Measurements from ENCODE around the gene TRAF5. TPM values are rescaled to one million over a fixed set of nuclear protein-coding genes. Genes with fewer than 3 reads are reported as not detected.
"Not testable (repeated sequence)": the region's sequence is repeated elsewhere in the genome, so short reads cannot be mapped to it uniquely, and the experiment has no call there.

Gene TRAF5
- total and polyA plus RNA-seq, 4 donors, result 4.3 to 25.9 (median 6.5) TPM

DNA sequence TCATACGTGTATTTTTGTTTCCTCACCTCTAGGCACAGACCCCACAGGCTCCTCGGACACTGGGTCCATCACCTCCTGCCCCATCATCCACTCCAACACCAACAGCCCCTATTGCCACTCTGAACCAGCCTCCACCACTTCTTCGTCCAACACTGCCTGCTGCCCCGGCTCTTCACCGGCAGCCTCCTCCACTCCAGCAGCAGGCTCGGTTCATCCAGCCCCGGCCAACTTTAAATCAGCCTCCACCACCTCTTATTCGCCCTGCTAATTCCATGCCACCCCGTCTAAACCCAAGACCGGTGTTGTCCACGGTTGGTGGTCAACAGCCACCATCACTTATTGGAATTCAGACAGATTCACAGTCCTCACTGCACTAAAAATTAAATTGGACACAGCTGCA lies 13.2 kb upstream of the TRAF5 start:
- Histone ChIP-seq H3K9ac (ENCODE audit: insufficient read depth in 1 of 2, low read length in 2 of 2) (no peak overlapping the region), H3K36me3 (ENCODE audit: control insufficient read depth in 4 of 4, insufficient read depth in 4 of 4, low read length in 4 of 4) (peaks cover 11 to 31% (median 22%) of the 10 kb centered on the region in 4 donors), H3K27me3 (ENCODE audit: control insufficient read depth in 3 of 3, insufficient read depth in 3 of 3, low read length in 2 of 3) (no peaks in the 10 kb centered on the region), H3K4me3 (no peak overlapping the region), H3K9me3 (ENCODE audit: control insufficient read depth in 4 of 4, insufficient read depth in 3 of 4, low read length in 3 of 4) (no peaks in the 10 kb centered on the region), H3K4me1 (ENCODE audit: control insufficient read depth in 5 of 5, insufficient read depth in 5 of 5, low read length in 5 of 5) (peaks cover 0 to 1% (median 0%) of the 10 kb centered on the region in 5 donors), H3K27ac (ENCODE audit: low read depth in 1 of 2, low read length in 1 of 2) (no peak overlapping the region)
- TF ChIP-seq, protein P1, sequence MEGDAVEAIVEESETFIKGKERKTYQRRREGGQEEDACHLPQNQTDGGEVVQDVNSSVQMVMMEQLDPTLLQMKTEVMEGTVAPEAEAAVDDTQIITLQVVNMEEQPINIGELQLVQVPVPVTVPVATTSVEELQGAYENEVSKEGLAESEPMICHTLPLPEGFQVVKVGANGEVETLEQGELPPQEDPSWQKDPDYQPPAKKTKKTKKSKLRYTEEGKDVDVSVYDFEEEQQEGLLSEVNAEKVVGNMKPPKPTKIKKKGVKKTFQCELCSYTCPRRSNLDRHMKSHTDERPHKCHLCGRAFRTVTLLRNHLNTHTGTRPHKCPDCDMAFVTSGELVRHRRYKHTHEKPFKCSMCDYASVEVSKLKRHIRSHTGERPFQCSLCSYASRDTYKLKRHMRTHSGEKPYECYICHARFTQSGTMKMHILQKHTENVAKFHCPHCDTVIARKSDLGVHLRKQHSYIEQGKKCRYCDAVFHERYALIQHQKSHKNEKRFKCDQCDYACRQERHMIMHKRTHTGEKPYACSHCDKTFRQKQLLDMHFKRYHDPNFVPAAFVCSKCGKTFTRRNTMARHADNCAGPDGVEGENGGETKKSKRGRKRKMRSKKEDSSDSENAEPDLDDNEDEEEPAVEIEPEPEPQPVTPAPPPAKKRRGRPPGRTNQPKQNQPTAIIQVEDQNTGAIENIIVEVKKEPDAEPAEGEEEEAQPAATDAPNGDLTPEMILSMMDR (IDR thresholded peaks at IDR 0.05; ENCODE audit: control extremely low read depth, extremely low read depth), result no peak
- ATAC-seq (ENCODE audit: insufficient read depth, low FRiP score) (no peak), DNase-seq (no peak)
- 95 to 96% methylated on average over 11 of the region's 11 CpGs for WGBS, 2 donors

DNA sequence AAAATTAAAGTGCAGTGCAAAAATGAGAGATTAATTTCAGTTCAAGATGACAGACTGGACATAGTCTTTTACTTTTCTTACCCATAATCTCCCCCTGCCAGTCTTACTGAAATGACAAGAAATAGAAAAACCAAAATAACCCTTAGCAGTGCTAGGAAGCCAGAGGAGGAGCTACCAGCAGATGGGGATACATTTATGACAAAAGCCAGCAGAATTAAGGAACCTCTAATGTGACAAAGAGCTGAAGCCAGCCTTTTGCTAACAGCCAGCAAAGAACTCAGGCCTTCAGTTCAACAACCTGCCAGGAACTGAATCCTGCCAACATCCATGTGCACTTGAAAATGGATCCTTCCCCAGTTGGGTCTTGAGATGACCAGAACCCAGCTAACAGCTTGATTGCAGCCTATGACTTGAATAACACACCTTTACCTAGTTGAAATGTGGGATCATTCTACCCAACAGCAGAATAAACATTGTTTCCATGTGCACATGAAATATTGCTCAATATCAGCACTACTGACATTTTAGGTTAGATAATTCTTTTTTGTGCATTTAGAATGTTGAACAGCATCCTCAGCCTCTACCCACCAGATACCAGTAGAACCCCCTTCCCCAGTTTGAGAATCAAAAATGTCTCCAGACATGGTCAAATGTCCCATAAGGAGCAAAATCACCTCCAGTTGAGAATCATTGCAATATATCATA lies 7.9 kb upstream of the TRAF5 start:
- Histone ChIP-seq H3K4me1 (ENCODE audit: control insufficient read depth in 5 of 5, insufficient read depth in 5 of 5, low read length in 5 of 5) (no peaks in the 10 kb centered on the region), H3K27me3 (ENCODE audit: control insufficient read depth in 3 of 3, insufficient read depth in 3 of 3, low read length in 2 of 3) (peaks cover 0 to 6% (median 0%) of the 10 kb centered on the region in 3 donors), H3K9me3 (ENCODE audit: control insufficient read depth in 4 of 4, insufficient read depth in 3 of 4, low read length in 3 of 4) (no peaks in the 10 kb centered on the region), H3K27ac (ENCODE audit: low read depth in 1 of 2, low read length in 1 of 2) (no peak overlapping the region), H3K9ac (ENCODE audit: insufficient read depth in 1 of 2, low read length in 2 of 2) (no peak overlapping the region), H3K36me3 (ENCODE audit: control insufficient read depth in 4 of 4, insufficient read depth in 4 of 4, low read length in 4 of 4) (peaks cover 0 to 8% (median 3%) of the 10 kb centered on the region in 4 donors), H3K4me3 (no peak overlapping the region)
- peak in 1 of 3 donors; percentile 15 for DNase-seq
- TF ChIP-seq, protein P1 (IDR thresholded peaks at IDR 0.05; ENCODE audit: control extremely low read depth, extremely low read depth), result no peak
- ATAC-seq (ENCODE audit: insufficient read depth, low FRiP score), result no peak

DNA sequence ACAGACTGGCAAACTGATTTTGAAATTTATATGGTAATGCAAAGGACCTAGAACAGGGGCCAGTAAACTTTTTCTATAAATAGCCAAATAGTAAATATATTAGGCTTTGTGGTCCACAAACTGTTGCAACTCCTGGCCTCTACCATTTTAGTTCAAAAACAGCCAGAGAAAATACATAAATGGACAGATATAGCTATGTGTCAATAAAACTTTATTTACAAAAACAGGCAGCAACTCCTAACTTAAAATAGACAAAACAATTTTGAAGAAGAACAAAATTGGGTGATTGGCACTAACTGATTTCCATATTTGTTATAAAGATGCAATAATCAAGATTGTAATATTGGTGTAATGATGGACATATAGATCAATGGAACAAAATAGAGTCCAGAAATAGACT lies 6.7 kb upstream of the TRAF5 start:
- Histone ChIP-seq H3K9me3 (ENCODE audit: control insufficient read depth in 4 of 4, insufficient read depth in 3 of 4, low read length in 3 of 4) (no peaks in the 10 kb centered on the region), H3K27me3 (ENCODE audit: control insufficient read depth in 3 of 3, insufficient read depth in 3 of 3, low read length in 2 of 3) (peaks cover 0 to 6% (median 0%) of the 10 kb centered on the region in 3 donors), H3K36me3 (ENCODE audit: control insufficient read depth in 4 of 4, insufficient read depth in 4 of 4, low read length in 4 of 4) (peaks cover 0 to 8% (median 2%) of the 10 kb centered on the region in 4 donors), H3K4me3 (no peak overlapping the region), H3K27ac (ENCODE audit: low read depth in 1 of 2, low read length in 1 of 2) (no peak overlapping the region), H3K4me1 (ENCODE audit: control insufficient read depth in 5 of 5, insufficient read depth in 5 of 5, low read length in 5 of 5) (no peaks in the 10 kb centered on the region), H3K9ac (ENCODE audit: insufficient read depth in 1 of 2, low read length in 2 of 2) (no peak overlapping the region)
- DNase-seq (no peak), ATAC-seq (ENCODE audit: insufficient read depth, low FRiP score) (no peak)
- TF ChIP-seq, protein P1 (IDR thresholded peaks at IDR 0.05; ENCODE audit: control extremely low read depth, extremely low read depth), result no peak

DNA sequence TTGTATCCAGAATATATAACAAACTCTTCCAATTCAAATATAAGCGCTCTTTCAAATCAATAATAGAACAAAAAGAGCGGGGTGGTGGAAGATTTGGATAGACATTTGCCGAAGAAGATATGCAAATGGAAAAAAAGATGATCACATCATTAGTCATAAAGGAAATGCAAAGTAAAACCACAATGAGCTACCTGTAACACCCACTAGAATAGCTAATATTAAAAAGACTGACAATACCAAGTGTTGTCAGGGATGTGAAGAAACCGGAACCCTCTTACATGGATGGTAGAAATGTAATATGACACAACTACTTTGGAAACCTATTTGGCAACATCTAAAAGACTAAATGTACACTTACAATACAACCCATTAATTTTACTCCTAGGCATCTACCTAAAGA lies 5.7 kb upstream of the TRAF5 start:
- no peak overlapping the region for H3K9ac ChIP-seq (ENCODE audit: insufficient read depth in 1 of 2, low read length in 2 of 2)
- no peak overlapping the region for H3K4me3 ChIP-seq
- TF ChIP-seq, protein P1 (IDR thresholded peaks at IDR 0.05; ENCODE audit: control extremely low read depth, extremely low read depth), result no peak
- H3K4me1 ChIP-seq (ENCODE audit: control insufficient read depth in 5 of 5, insufficient read depth in 5 of 5, low read length in 5 of 5), result no peaks in the 10 kb centered on the region
- ATAC-seq (ENCODE audit: insufficient read depth, low FRiP score) (no peak), DNase-seq (no peak)
- H3K9me3 ChIP-seq (ENCODE audit: control insufficient read depth in 4 of 4, insufficient read depth in 3 of 4, low read length in 3 of 4), result no peaks in the 10 kb centered on the region
- H3K27me3 ChIP-seq (ENCODE audit: control insufficient read depth in 3 of 3, insufficient read depth in 3 of 3, low read length in 2 of 3), result peaks cover 0 to 14% (median 0%) of the 10 kb centered on the region in 3 donors
- 73 to 85% methylated on average over 4 of the region's 4 CpGs for WGBS, 2 donors
- no peak overlapping the region for H3K27ac ChIP-seq (ENCODE audit: low read depth in 1 of 2, low read length in 1 of 2)
- H3K36me3 ChIP-seq (ENCODE audit: control insufficient read depth in 4 of 4, insufficient read depth in 4 of 4, low read length in 4 of 4), result peaks cover 0 to 3% (median 2%) of the 10 kb centered on the region in 4 donors

DNA sequence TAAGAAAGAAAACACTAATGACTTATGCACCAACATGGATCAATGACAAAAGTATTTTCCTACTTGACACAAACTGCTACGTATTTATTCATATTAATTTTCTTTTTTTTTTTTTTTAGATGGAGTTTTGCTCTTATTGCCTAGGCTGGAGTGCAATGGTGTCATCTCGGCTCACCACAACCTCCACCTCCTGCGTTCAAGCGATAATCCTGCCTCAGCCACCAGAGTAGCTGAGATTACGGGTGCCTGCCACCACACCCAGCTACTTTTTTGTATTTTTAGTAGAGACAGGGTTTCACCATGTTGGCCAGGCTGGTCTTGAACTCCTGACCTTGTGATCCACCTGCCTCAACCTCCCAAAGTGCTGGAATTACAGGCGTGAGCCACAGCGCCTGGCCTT lies 5.0 kb upstream of the TRAF5 start:
- not testable (repeated sequence) for ATAC-seq (ENCODE audit: insufficient read depth, low FRiP score); DNase-seq; H3K9ac ChIP-seq (ENCODE audit: insufficient read depth in 1 of 2, low read length in 2 of 2); H3K27ac ChIP-seq (ENCODE audit: low read depth in 1 of 2, low read length in 1 of 2); H3K4me3 ChIP-seq; H3K9me3 ChIP-seq (ENCODE audit: control insufficient read depth in 4 of 4, insufficient read depth in 3 of 4, low read length in 3 of 4); H3K4me1 ChIP-seq (ENCODE audit: control insufficient read depth in 5 of 5, insufficient read depth in 5 of 5, low read length in 5 of 5); H3K36me3 ChIP-seq (ENCODE audit: control insufficient read depth in 4 of 4, insufficient read depth in 4 of 4, low read length in 4 of 4)
- H3K27me3 ChIP-seq (ENCODE audit: control insufficient read depth in 3 of 3, insufficient read depth in 3 of 3, low read length in 2 of 3), result peaks cover 0 to 14% (median 0%) of the 10 kb centered on the region in 3 donors
- 93 to 99% methylated on average over 7 of the region's 7 CpGs for WGBS, 2 donors
